ENCODE results near the gene COL13A1.

The COL13A1 gene

GRCh38 chr10:69792341-69792740, 9.4 kb upstream of the COL13A1 start:
- DNase-seq (ENCODE audit: low spot score), result no peak

DNA sequence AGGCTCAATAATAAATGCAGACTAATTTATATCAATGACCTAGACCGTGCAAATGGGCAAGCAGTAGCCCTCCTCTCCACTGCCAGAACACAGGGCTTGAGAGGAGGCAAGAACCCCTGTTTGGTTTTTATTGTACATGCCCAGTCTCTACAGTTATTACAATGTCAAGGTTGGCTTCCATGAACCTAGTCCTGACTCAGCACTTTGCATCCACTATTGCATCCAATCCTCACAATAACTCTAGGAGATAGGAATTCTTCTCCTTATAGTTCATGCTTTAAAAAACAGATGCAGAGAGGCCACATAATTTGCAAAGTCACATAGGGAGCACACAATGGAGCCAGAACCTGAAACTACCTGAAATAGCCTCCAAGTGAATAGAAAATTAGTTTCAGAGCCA, 7.0 kb upstream of the COL13A1 start:
- DNase-seq (ENCODE audit: low spot score), result no peak

DNA sequence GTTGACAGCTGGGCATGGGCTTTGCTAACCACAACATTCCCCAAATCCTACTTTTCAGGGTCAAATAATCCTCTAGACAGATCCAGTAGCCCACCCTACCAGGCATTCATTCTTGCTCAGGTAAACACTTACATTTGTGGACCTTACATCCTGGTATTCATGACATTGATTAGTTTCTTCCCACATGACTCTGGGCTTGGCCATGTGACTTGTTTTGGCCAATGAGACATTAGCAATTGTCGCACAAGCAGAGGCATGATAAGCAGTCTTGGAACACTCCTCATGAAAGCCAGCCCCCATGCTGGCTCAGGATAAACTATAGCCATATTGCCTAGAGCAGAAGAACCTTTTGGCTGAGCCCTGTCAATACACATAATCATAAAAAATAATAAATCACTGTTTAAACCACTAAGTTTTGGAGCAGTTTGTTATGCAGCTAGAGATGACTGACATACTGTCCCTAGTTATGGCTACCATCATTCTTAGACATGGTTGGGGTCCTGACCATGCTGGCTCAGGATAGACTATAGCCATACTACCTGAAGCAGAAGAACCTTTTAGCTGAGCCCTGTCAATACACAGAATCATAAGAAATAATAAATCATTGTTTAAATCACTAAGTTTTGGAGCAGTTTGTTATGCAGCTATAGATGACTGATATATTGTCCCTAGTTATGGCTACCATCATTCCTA, 6.3 kb upstream of the COL13A1 start:
- no peak for DNase-seq (ENCODE audit: low spot score)

- no peak for DNase-seq (ENCODE audit: low spot score)
Observed at GRCh38 chr10:69797959-69798358, 3.7 kb upstream of the COL13A1 start.

DNA sequence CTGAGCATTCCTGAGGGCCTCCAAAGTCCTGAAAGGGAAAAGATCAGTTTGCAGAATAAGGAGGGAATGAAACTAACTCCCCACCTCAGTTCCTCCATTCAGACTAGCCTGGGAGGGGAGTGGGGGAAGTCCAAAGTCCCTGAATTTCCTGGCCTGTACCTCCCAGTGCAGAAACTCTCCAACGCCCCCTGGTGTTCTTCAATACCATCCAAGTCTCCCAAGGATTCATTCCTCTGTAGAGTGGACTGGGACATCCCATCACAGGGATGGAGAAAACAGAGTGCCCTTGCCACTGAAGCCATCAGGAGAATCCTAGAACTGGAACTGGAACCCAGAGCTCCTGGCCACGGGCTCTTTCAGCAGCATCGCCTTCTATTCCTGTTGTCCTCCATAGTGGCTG, 1.6 kb upstream of the COL13A1 start:
- DNase-seq (ENCODE audit: low spot score), result peak; percentile 61

DNA sequence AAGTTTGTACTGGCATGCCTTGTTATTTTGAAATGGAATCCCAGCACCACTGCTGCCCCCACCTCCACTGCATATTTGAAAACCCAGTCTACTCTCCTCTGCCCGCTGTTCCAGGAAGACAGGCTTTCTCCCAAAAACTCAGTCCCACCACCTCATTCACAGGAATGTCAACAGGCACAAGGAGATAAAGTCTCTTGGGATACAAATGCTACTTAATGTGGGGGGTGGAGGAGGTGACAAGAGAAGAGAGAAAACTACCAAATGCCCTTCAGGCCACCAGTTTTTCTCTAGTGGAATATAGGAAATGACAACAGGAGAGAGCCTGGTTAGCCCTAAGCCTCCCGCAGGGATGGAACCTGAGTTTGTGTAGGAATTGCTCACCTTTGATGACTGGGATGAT, 1.0 kb upstream of the COL13A1 start:
- DNase-seq (ENCODE audit: low spot score), result no peak

GRCh38 chr10:69801094-69801433, 642 bp upstream of the COL13A1 start:
- peak; percentile 64 for DNase-seq (ENCODE audit: low spot score)

- peak; percentile 42 for DNase-seq (ENCODE audit: low spot score)
Observed at GRCh38 chr10:69802424-69803161, 887 bp downstream of the COL13A1 start.

DNA sequence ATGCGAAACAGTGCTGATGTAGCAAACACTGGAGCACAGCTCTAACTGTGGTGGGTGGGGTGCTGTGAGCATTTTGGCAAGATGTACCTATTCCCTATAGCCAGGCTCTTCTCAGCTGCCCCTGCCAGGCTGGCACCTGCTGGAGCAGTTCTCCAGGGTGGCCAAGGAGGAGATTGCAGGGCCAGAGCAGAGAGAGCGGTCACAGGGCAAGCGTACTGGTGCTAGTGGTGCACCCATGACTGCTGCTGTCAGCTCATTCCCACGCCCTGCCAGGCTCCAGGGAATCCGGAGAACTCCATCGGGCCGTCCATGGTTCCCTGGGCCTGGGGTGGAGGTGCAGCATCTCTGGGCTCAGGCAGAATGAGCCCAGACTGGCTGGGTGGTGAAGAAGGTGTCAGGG, 2.1 kb downstream of the COL13A1 start:
- no peak for DNase-seq (ENCODE audit: low spot score)

- DNase-seq (ENCODE audit: low spot score), result no peak
Observed at GRCh38 chr10:69804775-69805174, 3.1 kb downstream of the COL13A1 start.

DNA sequence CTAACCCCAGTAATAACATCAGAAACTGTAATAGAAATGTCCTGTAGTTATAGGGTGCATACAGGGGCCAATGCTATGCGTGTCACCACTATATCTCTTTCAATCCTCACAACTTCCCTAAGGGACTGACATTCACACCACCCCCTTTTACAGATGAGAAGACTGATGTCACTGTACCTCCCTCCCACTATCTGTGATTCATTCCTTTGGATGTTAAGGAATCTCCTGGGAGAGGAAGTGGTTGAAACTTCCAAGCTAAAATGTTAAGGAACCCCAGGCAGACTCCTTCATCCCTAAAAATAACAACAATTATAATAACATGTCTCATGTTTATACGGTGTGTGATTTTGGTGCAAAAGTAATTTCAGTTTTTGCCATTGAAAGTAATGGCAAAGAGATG, 5.4 kb downstream of the COL13A1 start:
- DNase-seq (ENCODE audit: low spot score), result peak; percentile 63

DNA sequence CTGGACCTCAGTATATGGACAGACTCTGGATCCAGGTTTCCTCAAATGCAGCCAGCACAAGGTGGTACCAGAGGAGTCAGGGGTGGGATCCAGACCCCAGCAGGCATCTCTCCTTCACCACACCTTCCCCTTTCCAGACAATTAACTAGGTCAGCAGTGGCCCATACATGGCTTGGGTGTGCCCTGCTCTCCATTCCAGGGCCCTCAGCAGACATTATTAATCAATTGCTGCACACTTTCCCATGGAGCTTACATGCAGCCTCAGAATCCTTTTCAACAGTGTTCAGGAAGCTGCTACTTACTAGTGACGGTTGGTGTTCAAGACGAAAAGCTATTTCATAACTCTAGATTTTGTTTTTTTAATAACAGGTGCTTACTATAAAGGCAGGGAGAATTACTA, 6.0 kb downstream of the COL13A1 start:
- DNase-seq (ENCODE audit: low spot score), result no peak

DNA sequence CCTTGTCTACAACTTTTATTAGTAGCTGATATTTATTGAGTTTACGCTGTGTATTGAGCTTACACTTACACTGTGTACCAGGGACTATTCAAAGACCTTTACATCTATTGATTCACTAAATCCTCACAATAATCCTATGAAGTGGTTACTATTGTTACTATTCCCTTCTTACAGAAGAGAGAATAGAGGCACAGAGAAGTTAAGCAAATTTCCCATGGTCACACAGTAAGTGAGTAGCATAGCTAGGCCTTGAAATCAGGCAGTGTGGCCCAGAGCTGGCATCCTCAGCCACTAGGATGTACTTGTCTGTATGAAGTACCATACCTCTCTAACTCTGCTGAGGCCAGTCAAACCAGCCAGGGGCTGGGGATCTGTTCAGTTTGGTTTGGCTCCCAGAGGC, 7.6 kb downstream of the COL13A1 start:
- DNase-seq (ENCODE audit: low spot score), result no peak

- DNase-seq (ENCODE audit: low spot score), result no peak
Observed at GRCh38 chr10:69810097-69810496, 8.4 kb downstream of the COL13A1 start.

GRCh38 chr10:69810675-69811397, 9.1 kb downstream of the COL13A1 start:
- DNase-seq (ENCODE audit: low spot score), result no peak

GRCh38 chr10:69813632-69814031, 11.9 kb downstream of the COL13A1 start:
- DNase-seq (ENCODE audit: low spot score), result no peak

- DNase-seq (ENCODE audit: low spot score), result no peak
Observed at GRCh38 chr10:69814251-69814650, 12.5 kb downstream of the COL13A1 start.

GRCh38 chr10:69815104-69815503, 13.4 kb downstream of the COL13A1 start:
- DNase-seq (ENCODE audit: low spot score), result peak; percentile 36

DNA sequence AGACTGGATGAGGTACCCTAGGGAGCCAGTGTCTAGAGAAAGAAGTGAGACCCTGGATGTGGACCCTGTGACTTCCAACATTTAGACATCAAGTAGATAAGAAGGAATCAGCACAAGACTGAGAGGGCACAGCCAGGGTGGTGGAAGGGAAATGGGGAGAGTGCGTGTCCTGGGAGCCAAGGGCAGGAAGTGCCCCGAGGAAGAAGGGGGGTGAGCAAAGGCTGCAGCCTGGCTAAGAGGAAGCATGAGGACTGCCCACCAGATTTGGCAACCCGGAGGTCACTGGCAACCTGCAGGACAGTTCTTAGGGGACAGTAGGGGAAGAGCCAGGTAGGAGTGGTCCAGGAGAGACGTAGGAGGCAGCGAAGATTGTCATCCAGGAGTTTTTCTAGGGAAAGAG, 14.8 kb downstream of the COL13A1 start:
- no peak for DNase-seq (ENCODE audit: low spot score)

DNA sequence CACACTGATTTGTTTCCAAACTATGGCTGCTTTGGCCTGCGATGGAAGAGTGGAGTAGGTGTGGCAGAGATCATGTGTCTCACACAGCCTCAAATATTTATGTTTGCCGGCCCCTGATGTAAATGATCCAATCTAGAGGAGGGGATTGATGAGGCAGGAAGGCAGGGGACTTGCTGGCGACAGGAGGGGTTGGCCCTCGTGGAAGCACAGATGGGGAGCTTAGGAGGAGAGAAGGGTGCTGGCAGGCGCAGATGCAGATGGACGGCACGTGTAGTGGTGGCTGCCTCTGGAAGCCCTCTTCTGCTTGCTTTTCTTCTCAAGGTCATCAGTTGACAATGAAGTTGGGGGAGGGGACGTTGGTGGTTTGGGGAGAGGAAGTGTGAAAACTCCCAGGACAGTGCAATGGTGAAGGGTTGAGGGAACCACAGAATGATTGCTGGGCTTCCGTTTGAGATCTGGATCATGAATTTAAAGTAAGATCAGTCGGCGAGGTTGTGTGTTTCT, 15.4 kb downstream of the COL13A1 start:
- DNase-seq (ENCODE audit: low spot score), result no peak

GRCh38 chr10:69818676-69819239, 17.1 kb downstream of the COL13A1 start:
- no peak for DNase-seq (ENCODE audit: low spot score)

- DNase-seq (ENCODE audit: low spot score), result peak; percentile 71
Observed at GRCh38 chr10:69819716-69820506, 18.2 kb downstream of the COL13A1 start.

All from SW480 (cell line).